GM21825 (cell line): Measurements from ENCODE around the gene MIOX.

ENCODE experiments used
- ATAC-seq: cut with Tn5 transposase; IDR thresholded peaks from one replicate; pipeline ENCODE4 v1.9.1; 2021; ENCODE audit warnings: mild to moderate bottlenecking, moderate library complexity; ENCODE audit not compliant: unreplicated experiment

Gene MIOX

DNA sequence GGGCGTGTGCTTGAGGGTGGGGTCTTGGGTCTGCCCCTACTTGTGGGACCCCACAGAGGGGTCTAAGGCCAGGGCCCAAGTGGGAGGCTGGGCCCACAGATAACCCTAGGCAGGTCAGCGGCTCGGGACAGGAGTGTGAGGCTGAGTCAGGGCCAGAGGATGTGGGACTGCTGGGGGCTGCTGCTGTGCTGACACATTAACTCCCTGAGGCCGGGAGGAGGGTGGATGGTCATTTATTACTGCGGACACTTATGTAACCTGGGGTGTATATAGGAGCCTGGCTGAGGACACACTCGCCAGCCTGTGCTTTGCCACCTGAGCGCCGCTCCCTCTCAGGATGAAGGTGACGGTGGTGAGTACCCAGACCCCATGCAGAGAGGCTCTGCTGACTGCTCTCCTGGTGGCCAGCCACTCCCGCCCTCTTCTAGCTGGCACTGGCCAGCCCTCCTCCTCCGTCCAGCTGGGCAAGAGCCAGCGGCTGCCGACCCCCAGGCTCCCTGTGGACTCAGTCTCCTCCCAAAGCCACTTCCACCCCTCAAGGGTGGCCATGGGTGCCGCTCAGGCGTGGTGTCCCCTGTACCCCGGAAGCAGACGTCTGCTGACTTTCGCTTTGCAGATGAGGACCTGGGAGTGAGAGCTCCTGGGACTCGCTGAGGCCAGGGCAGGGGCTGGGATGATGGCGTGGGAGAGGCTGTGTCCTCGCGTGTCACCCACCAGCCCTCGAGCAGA, at the start of gene MIOX:
TSS of gene MIOX (plus strand) at position 299 of the 729 bp plus-strand sequence. CDS start at position 338, 39 bp downstream.
- no peak for ATAC-seq

DNA sequence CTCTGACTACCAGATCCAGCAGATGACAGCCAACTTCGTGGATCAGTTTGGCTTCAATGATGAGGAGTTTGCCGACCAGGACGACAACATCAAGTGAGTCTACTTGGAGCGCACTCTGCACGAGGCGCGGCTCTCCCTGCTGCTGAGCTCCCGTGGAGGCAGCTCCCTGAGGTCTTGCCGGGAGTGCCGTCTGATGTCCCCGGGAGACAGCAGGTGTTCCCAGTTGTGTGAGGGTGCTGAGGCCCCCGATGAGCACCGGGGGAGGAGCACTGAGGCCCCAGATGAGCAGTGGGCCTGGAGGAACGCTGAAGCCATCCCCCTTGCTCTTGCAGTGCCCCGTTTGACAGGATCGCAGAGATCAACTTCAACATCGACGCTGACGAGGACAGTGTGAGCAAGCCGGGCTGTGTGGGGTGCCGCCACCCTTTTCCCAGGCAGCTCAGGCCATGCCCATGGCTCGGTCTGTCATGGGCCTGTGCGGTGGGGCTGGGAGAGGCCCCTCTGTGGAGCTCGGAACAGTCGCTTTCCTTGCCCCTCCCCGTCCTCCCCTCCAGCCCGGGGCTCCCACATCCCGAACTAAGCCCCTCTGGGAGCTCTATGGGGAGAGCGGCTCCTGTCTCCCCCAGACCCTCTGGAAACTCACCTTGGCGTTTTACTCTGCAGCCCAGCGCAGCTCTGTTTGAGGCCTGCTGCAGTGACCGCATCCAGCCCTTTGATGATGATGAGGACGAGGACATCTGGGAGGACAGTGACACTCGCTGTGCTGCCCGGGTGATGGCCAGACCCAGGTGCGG, 49.0 kb upstream of the MIOX start:
- ATAC-seq, result no peak

DNA sequence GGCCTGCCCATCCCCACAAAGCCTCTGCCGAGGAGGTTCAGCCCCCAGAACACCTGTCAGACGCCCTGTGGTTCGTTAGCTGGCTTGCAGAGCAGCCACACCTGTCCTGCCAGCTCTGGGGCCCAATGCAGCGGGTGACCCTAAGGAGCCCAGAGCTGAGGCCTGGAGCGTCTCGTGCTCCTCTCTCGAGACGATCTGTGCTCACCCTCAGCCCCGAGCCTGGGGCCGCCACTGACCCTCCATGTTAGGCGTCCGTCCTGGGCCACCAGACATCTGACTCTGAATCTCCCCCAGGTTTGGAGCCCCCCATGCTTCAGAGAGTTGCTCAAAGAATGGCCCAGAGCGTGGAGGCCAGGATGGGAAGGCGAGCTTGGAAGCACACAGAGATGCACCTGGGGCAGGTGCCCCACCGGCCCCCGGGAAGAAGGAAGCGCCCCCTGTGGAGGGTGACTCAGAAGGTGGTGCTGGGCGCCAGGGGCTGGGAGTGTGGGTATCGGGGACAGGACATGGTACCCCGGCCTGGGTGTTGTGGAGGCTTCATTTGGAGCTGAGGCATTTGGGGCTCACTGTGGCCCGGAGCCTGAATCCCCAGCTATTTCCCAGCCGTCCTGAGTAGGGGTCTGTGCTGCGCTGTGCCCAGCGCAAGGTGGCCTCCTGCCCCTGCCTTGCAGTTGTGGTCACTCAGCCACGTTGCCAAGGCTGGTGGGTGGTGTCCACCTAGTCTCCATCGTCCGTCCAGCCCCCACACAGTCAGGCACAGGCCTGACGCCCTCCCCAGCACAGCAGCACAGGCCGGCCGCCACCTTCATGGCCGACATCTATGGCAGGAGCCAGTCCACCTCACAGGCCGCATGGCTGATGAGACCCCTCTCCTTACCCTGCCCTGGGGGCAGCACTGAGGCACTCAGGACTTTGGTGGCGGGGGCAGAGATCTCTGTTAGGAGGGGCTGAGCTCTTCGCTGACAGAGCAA, 48.1 kb upstream of the MIOX start:
- no peak for ATAC-seq

DNA sequence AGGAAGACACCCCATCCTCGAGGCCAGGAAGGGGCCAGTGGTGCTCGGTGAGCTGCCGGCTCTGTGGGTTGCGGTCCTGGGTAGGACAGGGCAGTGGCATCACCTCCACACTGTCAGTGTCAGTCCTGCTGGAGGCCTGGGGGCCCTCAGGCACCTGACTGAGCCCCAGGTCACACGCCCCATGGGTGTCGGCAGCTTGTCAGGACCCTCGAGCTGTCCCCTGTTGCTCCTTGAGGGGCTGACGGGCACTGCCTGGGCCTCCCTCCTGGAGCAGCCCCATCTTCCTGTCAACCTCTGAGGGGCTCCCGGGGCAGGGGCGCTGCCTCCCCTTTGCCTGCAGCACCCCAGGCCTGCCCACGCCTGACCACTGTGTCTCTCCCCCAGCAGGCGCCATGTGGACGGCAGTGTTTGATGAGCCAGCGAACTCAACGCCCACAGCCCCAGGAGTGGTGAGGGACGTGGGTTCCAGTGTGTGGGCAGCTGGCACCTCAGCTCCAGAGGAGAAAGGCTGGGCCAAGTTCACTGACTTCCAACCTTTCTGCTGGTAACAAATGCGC, 47.3 kb upstream of the MIOX start:
- no peak for ATAC-seq

DNA sequence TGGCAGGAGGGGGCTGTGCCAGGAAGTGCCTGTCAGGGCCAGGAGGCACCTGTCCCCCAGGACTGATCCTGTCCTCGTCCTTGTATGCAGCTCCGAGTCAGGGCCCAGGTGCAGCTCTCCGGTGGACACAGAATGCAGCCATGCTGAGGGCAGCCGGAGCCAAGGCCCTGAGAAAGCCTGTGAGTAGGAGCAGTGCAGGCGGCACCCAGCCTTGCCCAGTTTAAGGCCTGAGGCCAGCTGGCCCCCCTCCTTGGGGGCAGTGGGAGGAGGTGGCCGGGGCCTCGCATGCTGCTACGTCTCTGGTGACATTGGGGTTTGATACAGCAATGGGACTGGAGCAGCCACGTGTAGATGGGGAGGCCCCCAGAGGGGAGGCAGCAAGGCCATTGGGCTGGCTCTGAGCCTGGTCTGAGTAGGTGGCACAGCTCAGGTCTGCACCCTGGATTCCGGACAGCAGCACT, 46.8 kb upstream of the MIOX start:
- no peak for ATAC-seq

DNA sequence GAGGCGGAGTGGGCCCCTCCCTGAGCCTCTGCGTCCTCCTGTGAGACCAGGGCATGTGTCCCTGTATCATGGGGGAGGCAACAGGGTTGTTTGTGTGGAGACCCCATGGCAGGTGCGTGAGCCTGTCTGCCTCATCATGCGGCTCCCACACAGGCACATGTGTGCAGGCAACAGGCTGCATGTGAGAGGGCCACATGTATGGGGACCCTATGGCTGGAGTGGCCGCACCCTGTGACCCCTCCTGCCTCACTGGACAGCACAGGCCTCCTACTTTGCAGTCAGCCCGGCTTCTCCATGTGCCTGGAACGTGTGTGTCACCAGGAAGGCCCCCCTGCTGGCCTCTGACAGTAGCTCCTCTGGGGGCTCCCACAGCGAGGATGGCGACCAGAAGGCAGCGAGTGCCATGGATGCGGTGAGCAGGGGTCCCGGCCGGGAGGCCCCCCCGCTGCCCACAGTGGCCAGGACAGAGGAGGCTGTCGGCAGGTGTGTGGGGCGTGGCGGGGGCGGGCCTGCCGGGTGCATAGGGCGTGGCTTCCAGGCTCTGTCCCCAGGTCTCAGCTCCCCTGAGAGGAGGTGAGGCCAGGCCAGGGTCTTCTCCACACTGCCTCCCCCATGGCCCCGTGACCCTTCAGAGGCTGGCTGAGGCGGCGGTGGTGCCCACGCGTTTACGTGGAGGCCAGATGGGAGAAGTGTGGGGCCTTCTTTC, 46.0 kb upstream of the MIOX start:
- no peak for ATAC-seq

DNA sequence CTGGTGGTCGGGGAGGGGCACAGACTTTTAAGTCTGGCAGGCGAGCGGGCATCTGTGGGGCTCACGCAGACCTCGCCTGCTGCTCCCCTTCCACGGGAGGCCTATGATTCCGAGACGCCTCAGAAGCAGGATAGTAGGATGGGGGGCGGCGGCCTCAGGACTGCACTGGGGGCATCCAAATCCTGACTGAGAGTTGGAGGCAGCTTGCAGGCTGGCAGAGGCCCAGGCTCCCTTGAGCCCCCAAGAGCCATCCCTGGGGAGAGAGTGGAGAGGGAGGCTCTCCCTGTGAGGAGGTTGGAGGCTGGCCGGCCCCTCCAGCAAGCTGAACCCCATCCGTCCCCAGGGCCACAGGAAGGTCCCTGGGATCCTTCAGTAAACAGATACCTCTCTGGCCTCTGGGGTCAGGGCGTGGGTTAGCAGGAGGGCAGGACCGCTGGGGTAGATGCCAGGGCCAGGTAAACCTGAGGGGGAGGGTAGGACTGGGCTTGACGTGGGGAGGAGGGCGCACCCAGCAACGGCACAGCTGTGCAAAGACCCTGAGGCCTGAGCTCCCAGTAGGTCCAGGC, 45.1 kb upstream of the MIOX start:
- ATAC-seq, result no peak

DNA sequence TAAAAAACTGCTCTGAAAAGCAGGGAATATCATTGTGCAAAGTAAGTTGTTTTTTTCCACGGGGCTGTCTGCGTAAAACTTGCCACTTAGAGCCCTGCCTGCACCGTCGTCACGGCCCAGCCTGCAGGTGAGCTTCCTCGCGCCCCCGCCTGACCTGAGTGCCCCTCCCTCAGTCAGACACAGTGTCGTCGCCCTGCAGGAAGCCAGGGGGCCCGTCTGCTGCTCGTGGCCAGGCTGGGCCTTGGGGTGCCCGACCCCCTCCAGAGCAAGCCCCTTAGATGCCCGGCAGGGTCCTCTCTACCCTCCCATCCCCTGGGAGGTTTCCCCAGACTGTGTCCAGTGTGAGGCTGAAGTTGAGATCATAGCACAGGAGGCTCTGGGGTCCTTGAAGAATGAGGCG, 43.5 kb upstream of the MIOX start:
- ATAC-seq, result no peak

DNA sequence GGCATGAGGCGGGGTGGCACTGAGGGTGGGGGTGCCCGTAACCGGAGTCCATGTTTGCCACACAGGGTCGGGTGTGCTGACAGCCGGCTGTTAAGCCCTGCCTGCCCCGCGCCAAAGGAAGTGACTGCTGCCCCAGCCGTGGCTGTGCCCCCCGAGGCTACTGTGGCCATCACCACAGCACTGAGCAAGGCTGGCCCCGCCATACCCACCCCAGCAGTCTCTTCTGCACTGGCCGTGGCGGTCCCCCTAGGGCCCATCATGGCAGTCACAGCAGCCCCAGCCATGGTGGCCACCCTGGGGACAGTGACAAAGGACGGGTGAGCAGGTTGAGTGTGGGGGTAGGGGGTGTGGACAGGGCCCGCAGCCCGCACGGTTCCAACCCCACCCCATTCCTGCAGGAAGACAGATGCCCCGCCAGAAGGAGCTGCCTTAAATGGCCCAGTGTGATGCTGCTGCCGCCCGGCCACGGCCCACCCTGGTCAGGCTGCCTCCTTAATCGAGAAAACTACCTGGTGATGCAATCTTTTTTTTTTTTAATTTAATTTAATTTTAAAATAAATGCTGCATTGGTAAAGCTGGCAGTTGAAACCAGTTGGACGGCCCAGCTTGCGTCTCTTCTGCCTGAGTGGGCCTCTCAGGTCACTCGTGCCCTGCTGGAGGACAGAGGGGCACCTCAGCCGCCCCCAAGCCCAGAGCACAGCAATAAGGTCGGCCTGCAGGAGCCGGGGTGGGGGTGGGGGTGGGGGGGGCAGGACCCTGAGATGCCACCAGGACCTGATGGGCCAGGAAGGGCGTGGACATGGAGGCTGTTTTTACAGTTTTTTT, 42.6 kb upstream of the MIOX start:
- ATAC-seq, result no peak

DNA sequence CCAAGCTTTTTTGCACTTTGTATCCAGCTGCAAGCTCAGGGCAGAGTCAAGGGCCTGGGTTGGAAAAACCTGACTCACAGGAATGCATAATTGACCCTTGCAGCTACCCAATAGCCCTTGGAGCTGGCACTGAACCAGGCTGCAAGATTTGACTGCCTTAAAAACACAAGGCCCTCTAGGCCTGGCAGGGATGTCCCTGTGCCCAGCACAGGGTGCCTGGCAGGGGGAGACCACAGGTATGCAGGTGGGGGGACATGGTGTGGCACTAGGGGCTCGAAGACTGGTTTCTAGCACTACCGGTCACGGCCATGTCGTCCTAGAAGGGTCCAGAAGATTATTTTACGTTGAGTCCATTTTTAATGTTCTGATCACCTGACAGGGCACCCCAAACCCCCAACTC, 42.0 kb upstream of the MIOX start:
- no peak for ATAC-seq

DNA sequence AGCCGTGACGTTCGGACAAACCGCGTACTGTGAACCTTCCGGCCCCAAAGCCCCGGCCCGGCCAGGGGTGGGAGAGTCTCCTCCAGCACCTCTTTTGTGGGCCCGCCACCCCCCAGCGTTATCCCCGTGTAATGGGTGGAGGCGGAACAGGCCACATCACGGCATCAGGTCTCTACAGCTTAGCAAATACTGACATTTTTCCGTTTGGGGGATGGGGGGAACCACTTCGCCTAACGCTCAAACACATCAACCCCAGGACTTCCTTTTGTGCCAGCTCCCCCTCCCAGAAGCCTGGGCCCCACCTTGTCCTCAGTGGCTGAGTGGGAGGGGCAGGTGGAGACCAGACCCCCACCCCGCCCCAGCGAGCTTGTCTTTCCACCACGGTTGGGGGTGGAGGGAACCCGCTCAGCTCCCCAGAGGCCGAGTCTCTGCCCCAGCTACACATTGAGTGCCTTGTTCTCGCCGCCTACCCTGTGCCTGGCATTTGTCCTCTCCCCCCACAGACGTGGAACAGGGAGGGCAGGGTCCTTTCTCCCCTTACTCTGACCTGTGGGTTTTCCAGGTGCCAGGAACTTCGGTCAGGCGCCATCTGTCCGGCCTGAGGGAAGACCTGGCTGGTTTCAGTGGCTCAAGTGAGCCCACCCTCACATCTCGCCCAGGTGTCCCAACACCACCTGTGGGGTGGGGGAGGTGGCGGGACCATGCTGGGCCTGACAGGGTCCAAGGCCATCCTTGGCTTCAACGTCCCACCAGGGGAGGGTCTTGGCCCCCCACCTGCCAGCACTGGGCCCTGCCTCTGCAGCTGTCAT, 41.4 kb upstream of the MIOX start:
- ATAC-seq, result no peak

DNA sequence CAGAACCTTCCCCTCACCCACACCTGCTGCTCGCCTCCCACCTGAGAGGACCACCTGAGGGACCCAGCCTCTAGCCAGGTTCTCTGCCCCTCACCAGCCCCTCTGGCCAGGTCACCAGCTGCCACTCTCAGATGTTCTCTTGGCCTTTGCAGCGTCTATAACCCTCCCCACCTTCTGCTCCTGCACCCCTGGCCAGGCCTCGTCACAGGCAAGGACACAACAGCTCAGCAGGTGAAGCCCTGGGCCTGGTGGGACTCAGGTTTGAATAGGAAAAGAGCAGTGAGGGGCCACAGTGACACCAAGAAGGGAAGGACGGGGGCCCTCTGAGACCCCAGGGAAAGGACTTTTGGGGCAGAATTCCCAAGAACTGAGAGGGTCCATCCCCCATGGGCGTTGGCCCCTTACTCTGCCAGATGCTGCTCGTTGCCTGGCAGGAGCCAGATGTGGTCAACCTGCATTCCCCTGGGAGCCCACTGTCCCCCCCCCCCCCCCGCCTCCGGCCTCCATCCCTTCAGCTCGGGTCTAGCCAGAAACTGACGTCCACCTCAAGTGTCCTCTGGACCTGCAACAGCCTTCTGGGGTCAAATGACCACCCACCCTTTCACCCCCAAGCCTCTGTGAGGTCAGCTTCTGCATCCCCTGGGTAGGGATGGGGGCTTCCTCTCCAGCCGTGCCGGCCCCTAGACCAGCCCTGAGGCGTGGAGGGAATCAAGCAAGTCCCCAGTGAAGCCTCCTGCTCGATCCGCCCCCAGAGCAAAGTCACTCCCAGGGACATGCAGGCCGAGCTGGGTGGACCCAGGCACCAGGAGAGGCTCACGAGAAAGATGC, 40.6 kb upstream of the MIOX start:
- ATAC-seq, result no peak

DNA sequence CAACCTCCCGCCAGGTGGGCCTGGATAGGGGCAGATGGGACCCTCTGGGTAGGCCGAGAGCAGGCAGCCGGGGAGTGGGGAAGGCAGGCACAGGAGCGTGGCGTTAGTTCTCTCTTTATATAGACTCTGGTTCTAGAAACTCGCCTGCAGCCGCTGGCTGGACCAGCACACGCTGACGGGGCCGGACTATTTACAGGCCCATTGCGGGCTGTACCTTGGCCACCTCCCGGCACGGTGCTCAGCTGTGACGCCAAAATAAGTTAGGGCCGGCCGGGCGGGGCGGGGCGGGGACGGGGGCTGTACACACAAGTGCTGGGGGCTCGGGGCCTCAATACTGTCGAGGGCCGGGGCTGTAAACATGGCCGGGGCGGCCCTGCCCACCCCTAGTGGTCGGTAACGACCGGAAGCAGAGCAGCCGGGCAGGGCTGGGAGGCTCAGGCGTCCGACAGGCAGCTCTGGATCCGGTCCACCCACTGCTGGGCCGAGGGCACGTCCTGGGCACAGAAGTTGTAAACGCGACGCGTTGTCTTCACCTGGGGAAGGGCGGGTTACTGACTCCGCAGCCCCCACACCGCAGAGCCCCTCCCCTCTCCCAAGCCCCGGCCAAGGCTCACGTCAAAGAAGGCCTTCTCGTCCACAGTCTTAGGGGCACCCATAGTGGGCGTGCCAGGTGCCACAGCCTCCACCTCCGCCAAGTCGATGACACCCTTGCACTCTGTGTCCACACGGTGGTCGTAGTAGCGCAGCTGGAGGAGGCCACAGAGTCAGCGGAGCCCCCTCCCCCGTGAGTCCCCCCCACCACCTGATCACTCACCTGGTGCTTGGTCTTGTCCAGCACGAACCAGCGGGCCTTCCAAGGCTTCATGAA, 39.7 kb upstream of the MIOX start:
- ATAC-seq, result no peak

DNA sequence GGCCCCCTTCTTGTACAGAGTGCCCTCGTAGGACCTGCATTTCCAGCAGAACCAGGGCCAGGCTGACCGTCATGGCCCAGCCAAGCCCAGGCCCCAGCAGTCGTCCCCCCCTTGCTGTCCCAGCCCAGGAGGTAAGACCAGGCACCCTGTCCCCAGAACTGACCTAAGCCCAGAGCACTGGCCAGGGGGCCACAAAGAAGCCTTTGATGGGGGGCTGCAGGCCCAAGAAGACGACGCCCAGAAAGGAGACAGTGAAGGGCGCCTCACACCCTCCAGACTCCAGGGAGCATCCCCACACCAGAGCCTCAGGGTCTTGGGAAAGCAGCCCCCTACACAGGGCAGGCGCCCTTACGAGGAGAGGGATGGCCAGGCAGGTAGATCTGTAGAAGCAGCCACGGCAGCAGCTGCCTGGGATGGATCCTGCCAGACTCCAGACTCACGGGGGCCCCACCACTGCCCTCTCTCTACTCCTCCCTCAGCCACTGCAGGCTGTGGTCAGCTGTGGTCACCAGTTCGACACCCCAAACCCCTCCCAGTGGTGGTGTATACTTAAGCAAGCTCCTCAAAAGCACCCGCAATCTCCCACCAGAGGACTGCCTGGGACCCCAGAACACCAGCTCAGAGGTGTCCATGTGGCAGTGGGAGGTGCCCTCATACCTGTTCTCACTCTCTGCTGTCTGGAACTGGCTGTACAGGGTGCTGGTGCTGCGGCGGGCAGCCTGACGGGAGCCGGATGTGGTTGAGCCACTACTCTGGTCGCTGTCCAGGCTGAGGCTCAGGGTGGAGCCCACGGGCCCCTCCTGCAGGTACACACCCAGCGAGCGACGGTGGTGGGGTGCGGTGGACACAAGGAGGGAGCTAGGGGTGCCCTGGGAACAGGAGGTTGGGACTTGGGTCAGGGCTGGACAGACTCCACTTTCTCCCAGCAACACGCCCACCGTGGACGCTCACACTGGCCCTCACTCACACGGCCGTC, 38.8 kb upstream of the MIOX start:
- ATAC-seq, result no peak

DNA sequence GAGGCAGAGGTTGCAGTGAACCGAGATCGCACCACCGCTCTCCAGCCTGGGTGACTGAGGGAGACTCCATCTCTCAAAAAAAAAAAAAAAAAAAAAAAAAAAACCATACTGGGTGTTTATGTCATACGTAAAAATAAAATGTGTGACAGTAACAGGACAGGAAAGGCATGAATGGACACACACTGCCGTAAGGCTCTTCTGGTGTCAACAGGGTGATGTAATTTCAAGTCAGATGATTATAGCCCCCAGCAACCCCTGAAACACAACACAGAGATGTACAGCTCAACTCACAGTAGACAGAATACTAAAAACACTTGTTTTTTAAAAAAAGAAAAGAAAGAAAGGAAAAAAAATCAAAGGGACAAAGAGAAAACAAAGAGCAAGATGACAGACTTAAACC, 34.0 kb upstream of the MIOX start:
- no peak for ATAC-seq
